Vagina (tissue), 2 donors: ENCODE results near the gene FCHSD2. TPM values are rescaled to one million over a fixed set of nuclear protein-coding genes. Genes with fewer than 3 reads are reported as not detected.

ENCODE experiments used
- DNase-seq, 2 donors: peaks; one replicate each; pipeline ENCODE4 v3.0.0-alpha.2; 2017; ENCODE audit errors: extremely low spot score in 2 of 2
- H3K27ac ChIP-seq: fragments of 200-600 bp; sonication (generic); one replicate; pipeline ENCODE4 v1.5.1; 2019
- H3K27me3 ChIP-seq: fragments of 200-600 bp; sonication (generic); one replicate; pipeline ENCODE4 v1.5.1; 2019
- H3K36me3 ChIP-seq, 2 donors: fragments of 200-600 bp; sonication (generic); one replicate each; pipeline ENCODE4 v1.5.1; 2017 to 2019
- H3K4me1 ChIP-seq: fragments of 200-600 bp; sonication (generic); one replicate; pipeline ENCODE4 v1.5.1; 2019
- H3K4me3 ChIP-seq, 2 donors: fragments of 200-600 bp; sonication (generic); 1 replicate in 1 of 2; 2 replicates in 1 of 2; pipeline ENCODE4 v1.5.1; 2016 to 2019
- H3K9me3 ChIP-seq: fragments of 200-600 bp; sonication (generic); one replicate; pipeline ENCODE4 v1.5.1; 2019
- POLR2A ChIP-seq, 2 donors: fragments of 450-650 bp; IDR thresholded peaks; one replicate each; pipeline ENCODE4 v1.6.1; 2017; ENCODE audit warnings: antibody characterized with exemption in 2 of 2, mild to moderate bottlenecking in 2 of 2, moderate library complexity in 2 of 2
- POLR2AphosphoS5 ChIP-seq, 2 donors: sonication (generic); formaldehyde crosslinking; IDR thresholded peaks; one replicate each; pipeline ENCODE4 v1.9.0; 2017; ENCODE audit warnings: antibody characterized with exemption in 2 of 2, mild to moderate bottlenecking in 2 of 2, low read depth in 1 of 2; ENCODE audit not compliant: insufficient read depth in 1 of 2
- intact Hi-C: fragments of 100-400 bp; cut with DNase I; formaldehyde crosslinking; loops from one replicate; pipeline ENCODE4 v1.15.1; 2023
- total RNA-seq: library from RNA; depleted of rRNA; stranded (reverse); fragments of >200 nt; gene quantifications from one replicate; pipeline ENCODE4 v1.2.3, GENCODE V29; 2016
- TF ChIP-seq, protein P1 (sequence below), 3 experiments: fragments of 450-650 bp in 2 of 3; fragments of 200-600 bp in 1 of 3; sonication (generic) in 1 of 3; IDR thresholded peaks; one replicate each; pipeline ENCODE4 v1.5.1; 2017 to 2019; ENCODE audit warnings: antibody characterized with exemption in 3 of 3, mild to moderate bottlenecking in 2 of 3, moderate library complexity in 2 of 3

Gene FCHSD2
- total RNA-seq, 1 donor from 2014 or later, result 15.7 TPM

DNA sequence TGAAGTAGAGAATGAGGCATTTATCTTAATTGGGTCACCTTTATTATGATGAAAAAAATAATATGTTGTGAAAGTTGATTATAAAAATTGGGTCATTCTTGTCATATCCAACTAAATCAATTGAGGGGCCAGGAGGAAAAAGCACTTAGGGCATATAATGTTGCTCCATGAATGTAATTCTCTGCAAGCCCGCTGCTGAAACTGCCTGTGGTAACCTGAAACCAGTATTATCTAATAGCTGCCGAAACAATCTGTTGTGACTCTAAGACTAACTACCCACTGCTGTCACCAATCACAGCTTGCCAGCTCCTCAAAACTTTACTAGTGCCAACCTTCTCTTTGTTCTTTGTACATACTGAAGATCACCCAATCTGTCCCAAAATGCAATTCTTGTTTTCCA, 212.1 kb downstream of the FCHSD2 start:
- TF ChIP-seq, protein P1, sequence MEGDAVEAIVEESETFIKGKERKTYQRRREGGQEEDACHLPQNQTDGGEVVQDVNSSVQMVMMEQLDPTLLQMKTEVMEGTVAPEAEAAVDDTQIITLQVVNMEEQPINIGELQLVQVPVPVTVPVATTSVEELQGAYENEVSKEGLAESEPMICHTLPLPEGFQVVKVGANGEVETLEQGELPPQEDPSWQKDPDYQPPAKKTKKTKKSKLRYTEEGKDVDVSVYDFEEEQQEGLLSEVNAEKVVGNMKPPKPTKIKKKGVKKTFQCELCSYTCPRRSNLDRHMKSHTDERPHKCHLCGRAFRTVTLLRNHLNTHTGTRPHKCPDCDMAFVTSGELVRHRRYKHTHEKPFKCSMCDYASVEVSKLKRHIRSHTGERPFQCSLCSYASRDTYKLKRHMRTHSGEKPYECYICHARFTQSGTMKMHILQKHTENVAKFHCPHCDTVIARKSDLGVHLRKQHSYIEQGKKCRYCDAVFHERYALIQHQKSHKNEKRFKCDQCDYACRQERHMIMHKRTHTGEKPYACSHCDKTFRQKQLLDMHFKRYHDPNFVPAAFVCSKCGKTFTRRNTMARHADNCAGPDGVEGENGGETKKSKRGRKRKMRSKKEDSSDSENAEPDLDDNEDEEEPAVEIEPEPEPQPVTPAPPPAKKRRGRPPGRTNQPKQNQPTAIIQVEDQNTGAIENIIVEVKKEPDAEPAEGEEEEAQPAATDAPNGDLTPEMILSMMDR (IDR thresholded peaks at IDR 0.05), result no peak
- TF ChIP-seq POLR2AphosphoS5 (IDR thresholded peaks at IDR 0.05; ENCODE audit: insufficient read depth in 1 of 2, low read depth in 1 of 2), result no peak
- no peak for TF ChIP-seq POLR2A (IDR thresholded peaks at IDR 0.05)
- no peak for DNase-seq
- H3K36me3 ChIP-seq, result no peaks in the 10 kb centered on the region
- no peaks in the 10 kb centered on the region for H3K27me3 ChIP-seq
- H3K4me3 ChIP-seq, result no peak overlapping the region
- intact Hi-C loops, result no loop called here
- H3K9me3 ChIP-seq, result no peaks in the 10 kb centered on the region
- no peak overlapping the region for H3K27ac ChIP-seq
- H3K4me1 ChIP-seq, result no peaks in the 10 kb centered on the region

DNA sequence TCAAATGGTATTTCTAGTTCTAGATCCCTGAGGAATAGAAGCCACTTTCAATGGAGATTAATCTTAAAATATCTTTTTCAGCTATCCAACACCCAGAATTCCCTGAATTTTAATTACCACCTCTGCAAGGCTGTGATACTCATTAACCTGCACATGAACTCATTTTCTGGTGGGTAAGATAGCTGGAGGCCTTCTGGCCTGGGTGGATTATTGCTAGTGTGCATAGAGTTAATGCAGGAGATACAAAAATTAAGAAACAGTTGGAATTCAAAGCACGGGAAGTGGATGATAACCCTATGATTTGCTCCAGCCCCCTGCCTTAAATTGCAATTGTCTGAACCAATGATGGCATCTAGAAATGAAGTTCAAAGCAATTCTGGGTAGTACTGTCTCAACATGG, 212.9 kb downstream of the FCHSD2 start:
- H3K4me1 ChIP-seq, result no peaks in the 10 kb centered on the region
- TF ChIP-seq, protein P1 (IDR thresholded peaks at IDR 0.05), result no peak
- TF ChIP-seq POLR2A (IDR thresholded peaks at IDR 0.05) (no peak), POLR2AphosphoS5 (IDR thresholded peaks at IDR 0.05; ENCODE audit: insufficient read depth in 1 of 2, low read depth in 1 of 2) (no peak)
- no peak overlapping the region for H3K4me3 ChIP-seq
- no peaks in the 10 kb centered on the region for H3K27me3 ChIP-seq
- intact Hi-C loops, result no loop called here
- H3K9me3 ChIP-seq, result no peaks in the 10 kb centered on the region
- DNase-seq, result no peak
- H3K27ac ChIP-seq, result no peak overlapping the region
- no peaks in the 10 kb centered on the region for H3K36me3 ChIP-seq

DNA sequence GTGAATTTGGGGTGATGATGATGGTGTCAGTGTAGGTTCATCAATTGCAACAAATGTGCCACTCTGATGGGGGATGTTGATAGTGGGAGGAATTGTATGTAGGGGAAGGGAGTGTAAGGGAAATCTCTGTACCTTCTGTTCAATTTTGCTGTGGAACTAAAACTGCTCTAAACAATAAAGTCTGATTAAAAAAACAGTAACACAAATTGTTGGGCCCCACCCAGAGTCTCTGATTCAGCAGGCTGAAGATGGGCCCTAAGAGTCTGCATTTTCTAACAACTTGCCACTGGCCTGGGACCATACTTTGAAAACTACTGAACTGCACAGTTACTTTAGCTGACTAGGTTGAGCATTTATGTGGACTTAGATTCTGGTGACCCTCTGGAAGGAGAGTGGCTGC, 214.7 kb downstream of the FCHSD2 start:
- Histone ChIP-seq H3K4me1 (no peaks in the 10 kb centered on the region), H3K36me3 (no peaks in the 10 kb centered on the region), H3K4me3 (no peak overlapping the region), H3K27ac (no peak overlapping the region), H3K27me3 (no peaks in the 10 kb centered on the region), H3K9me3 (no peaks in the 10 kb centered on the region)
- DNase-seq, result no peak
- intact Hi-C loops, result no loop called here
- no peak for TF ChIP-seq POLR2AphosphoS5 (IDR thresholded peaks at IDR 0.05; ENCODE audit: insufficient read depth in 1 of 2, low read depth in 1 of 2)
- TF ChIP-seq, protein P1 (IDR thresholded peaks at IDR 0.05), result no peak
- TF ChIP-seq POLR2A (IDR thresholded peaks at IDR 0.05), result no peak

DNA sequence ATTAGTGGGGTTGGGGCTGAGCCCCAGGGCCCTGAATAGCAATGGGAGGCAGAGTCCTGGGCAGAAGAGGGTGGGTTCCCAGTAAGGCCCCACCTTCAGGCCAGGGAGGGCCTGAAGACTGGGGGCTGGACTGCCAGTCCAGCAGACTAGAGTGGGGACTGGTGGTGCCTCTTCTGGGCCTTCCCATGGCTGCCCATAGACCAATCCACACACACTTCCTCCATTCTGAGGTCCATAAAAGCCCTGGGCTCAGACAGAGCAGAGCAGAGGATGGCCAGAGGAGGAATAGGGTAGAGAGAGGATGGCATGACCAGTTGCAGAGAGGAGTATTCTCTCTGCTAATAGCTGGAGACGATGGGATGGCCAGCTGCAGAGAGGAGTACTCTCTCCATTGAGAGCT, 216.0 kb downstream of the FCHSD2 start:
- H3K4me1 ChIP-seq, result no peaks in the 10 kb centered on the region
- TF ChIP-seq, protein P1 (IDR thresholded peaks at IDR 0.05), result no peak
- TF ChIP-seq POLR2A (IDR thresholded peaks at IDR 0.05), result no peak
- no peak for TF ChIP-seq POLR2AphosphoS5 (IDR thresholded peaks at IDR 0.05; ENCODE audit: insufficient read depth in 1 of 2, low read depth in 1 of 2)
- H3K27ac ChIP-seq, result no peak overlapping the region
- no peaks in the 10 kb centered on the region for H3K9me3 ChIP-seq
- H3K4me3 ChIP-seq, result no peak overlapping the region
- H3K36me3 ChIP-seq, result no peaks in the 10 kb centered on the region
- H3K27me3 ChIP-seq, result no peaks in the 10 kb centered on the region
- DNase-seq, result no peak
- intact Hi-C loops, result no loop called here

DNA sequence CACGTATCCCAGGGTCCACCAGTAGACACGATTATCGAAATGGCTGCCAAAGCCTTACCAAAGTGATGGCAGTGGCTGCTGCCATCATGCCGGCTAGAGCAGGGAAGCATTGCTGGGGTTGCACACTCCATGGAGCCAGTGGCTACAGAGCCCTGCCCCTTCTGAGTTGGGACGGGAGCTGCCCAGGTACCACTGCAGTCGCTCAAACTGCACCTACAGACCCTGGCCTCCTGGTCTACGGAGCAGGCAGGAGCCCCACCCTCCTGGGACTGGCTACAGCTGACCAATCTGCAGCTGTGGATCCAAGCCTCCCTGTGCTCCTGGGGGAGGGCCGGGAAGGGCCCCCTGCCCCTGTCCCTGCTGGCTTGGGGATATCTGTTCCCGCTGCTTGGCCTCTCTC, 216.5 kb downstream of the FCHSD2 start:
- Histone ChIP-seq H3K27me3 (no peaks in the 10 kb centered on the region), H3K4me3 (no peak overlapping the region), H3K4me1 (no peaks in the 10 kb centered on the region), H3K36me3 (no peaks in the 10 kb centered on the region), H3K9me3 (no peaks in the 10 kb centered on the region), H3K27ac (no peak overlapping the region)
- intact Hi-C loops, result no loop called here
- no peak for DNase-seq
- TF ChIP-seq POLR2AphosphoS5 (IDR thresholded peaks at IDR 0.05; ENCODE audit: insufficient read depth in 1 of 2, low read depth in 1 of 2) (no peak), POLR2A (IDR thresholded peaks at IDR 0.05) (no peak)
- TF ChIP-seq, protein P1 (IDR thresholded peaks at IDR 0.05), result no peak
